Cardiac muscle cell (in vitro differentiated cells and primary cell): ENCODE data around the gene ACTR2. TPM values are rescaled to one million over a fixed set of nuclear protein-coding genes. Genes with fewer than 3 reads are reported as not detected.
"Not testable (repeated sequence)": the region's sequence is repeated elsewhere in the genome, so short reads cannot be mapped to it uniquely, and the experiment has no call there.

Experiments
- DNase-seq, 2 donors: peaks; one replicate each; pipeline versions ENCODE4 v3.0.0 to v3.0.0-alpha.2; 2010 to 2017; ENCODE audit warnings: low read depth in 1 of 2, low spot score in 1 of 2
- H3K27ac ChIP-seq: fragments of 200-600 bp; sonication (generic); 2 replicates; pipeline ENCODE4 v1.5.1; 2016
- H3K27me3 ChIP-seq: fragments of 200-600 bp; sonication (generic); 2 replicates; pipeline ENCODE4 v1.6.0; 2016; ENCODE audit warnings: control low read depth
- H3K36me3 ChIP-seq: fragments of 200-600 bp; sonication (generic); 2 replicates; pipeline ENCODE4 v1.5.1; 2016; ENCODE audit warnings: control low read depth
- H3K4me1 ChIP-seq: fragments of 200-600 bp; sonication (generic); 2 replicates; pipeline ENCODE4 v1.8.1; 2017; ENCODE audit warnings: low read depth, mild to moderate bottlenecking, mixed run types
- H3K4me3 ChIP-seq: fragments of 200-600 bp; sonication (generic); 2 replicates; pipeline ENCODE4 v1.5.1; 2016; ENCODE audit warnings: mild to moderate bottlenecking
- H3K9me3 ChIP-seq: fragments of 200-600 bp; sonication (generic); 2 replicates; pipeline ENCODE4 v1.5.1; 2017; ENCODE audit warnings: low read depth, mild to moderate bottlenecking, control low read depth
- CTCF ChIP-seq: IDR thresholded peaks from 2 replicates; pipeline ENCODE4 v1.5.1; 2012; ENCODE audit warnings: low read depth, mild to moderate bottlenecking, low read length
- polyA plus RNA-seq: library from polyadenylated mRNA; unstranded; fragments of >200 nt; fragmentation: Nextera tagmentation; extraction: Ambion mirVana; gene quantifications from 2 replicates; pipeline ENCODE4 v1.2.1, GENCODE V29; 2016
- total RNA-seq: library from RNA; depleted of rRNA; stranded (reverse); fragments of >200 nt; gene quantifications from 2 replicates; pipeline ENCODE4 v1.2.3, GENCODE V29; 2016

The ACTR2 gene
- 27.1 and 29.5 TPM in 2 replicates for total RNA-seq
- 39.3 and 62.9 TPM in 2 replicates for polyA plus RNA-seq

GRCh38 chr2:65227456-65228262 is at the start of gene ACTR2:
ACTR2 (plus strand) TSS chr2:65227831; CDS start chr2:65227910, 79 bp downstream.
- TF ChIP-seq CTCF: no peak
- H3K27me3 ChIP-seq: no peaks in the 10 kb centered on the region
- H3K4me3 ChIP-seq: peak within 1 kb of the TSS; percentile 80
- peaks cover 6% of the 10 kb centered on the region for H3K4me1 ChIP-seq
- peak; percentile 96 to 98 for DNase-seq
- no peaks in the 10 kb centered on the region for H3K9me3 ChIP-seq
- H3K36me3 ChIP-seq: no peaks in the 10 kb centered on the region
- H3K27ac ChIP-seq: peak within 1 kb of the TSS; percentile 86

DNA sequence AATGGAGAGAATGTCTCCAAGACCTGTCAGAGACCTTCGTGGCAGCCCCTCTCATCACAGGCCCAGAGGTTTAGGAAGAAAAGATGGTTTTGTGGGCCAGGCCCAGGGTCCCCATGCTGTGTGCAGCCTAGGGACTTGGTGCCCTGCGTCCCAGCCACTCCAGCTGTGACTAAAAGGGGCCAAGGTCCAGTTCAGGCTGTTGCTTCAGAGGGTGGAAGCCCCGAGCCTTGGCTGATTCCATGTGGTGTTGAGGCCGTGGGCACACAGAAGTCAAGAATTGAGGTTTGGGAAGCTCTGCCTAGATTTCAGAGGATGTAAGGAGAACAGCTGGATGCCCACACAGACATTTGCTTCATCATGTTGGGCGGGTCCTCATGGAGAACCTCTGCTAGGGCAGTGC is 45.1 kb upstream of the ACTR2 start:
- Histone ChIP-seq H3K4me3 (no peak overlapping the region), H3K27ac (no peak overlapping the region)

DNA sequence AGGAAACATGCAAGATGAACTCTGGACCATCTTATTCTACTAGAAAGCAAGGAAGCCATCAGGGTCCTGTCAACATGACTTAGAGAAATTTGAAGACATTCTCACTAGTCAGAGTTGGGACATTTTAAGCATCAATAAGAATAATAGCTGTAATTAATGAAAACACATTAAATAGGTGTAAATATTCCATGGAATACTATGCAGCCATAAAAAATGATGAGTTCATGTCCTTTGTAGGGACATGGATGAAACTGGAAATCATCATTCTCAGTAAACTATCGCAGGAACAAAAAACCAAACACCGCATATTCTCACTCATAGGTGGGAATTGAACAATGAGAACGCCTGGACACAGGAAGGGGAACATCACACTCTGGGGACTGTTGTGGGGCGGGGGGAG is 44.2 kb upstream of the ACTR2 start:
- not testable (repeated sequence) for H3K4me1 ChIP-seq, H3K9me3 ChIP-seq, H3K27me3 ChIP-seq, DNase-seq, H3K4me3 ChIP-seq, H3K36me3 ChIP-seq, H3K27ac ChIP-seq

More for the DNA sequence above, 45.1 kb upstream of the ACTR2 start:
- DNase-seq: no peak
- H3K36me3 ChIP-seq: no peaks in the 10 kb centered on the region
- H3K27me3 ChIP-seq: no peaks in the 10 kb centered on the region
- TF ChIP-seq CTCF: no peak
- no peaks in the 10 kb centered on the region for H3K9me3 ChIP-seq
- no peaks in the 10 kb centered on the region for H3K4me1 ChIP-seq

DNA sequence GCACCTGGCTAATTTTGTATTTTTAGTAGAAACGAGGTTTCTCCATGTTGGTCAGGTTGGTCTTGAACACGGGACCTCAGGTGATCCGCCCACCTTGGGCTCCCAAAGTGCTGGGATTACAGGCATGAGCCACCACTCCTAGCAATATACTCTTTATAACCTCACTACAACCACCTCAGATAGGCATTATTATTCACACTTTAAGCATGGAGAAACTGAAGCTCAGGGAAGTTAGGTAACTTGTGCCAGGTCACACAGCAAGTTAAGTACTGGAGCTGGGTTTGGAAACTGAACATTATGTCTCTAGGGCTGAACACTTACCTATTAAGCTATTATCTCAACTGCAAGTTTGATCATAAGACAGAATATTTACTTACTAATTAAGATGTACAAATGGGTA is 42.6 kb upstream of the ACTR2 start:
- TF ChIP-seq CTCF: no peak
- Histone ChIP-seq H3K27ac (no peak overlapping the region), H3K27me3 (no peaks in the 10 kb centered on the region), H3K4me3 (no peak overlapping the region), H3K4me1 (no peaks in the 10 kb centered on the region), H3K36me3 (no peaks in the 10 kb centered on the region), H3K9me3 (no peaks in the 10 kb centered on the region)
- DNase-seq: no peak

DNA sequence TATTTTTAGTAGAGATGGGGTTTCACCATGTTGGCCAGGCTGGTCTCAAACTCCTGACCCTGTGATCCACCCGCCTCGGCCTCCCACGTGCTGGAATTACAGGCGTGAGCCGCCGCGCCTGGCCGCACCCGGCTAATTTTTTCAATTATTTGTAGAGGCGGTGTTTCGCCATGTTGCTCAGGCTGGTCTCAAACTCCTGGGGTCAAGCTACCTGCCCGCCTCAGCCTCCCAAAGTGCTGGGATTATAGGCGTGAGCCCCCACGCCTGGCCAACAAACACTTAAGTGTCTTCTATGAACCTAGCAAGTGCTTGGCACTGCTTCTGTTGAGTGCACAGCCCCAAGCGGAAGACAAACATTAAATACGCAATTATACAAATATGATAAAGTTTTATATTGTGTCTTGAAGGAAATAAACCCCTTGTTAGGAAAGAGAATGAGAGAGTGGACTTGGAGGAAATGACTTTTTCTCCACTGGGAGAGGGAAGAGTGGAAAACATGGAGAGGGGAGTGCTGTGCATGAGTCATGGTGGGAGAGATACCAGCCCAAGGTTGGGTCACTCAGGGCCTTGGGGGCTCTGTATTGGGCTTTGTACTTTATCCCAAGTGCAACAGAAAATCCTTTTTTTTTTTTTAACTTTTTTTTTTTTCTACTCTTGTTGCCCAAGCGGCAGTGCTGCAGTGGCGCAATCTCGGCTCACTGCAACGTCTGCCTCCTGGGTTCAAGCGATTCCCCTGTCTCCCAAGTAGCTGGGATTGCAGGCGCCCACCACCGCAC is 41.4 kb upstream of the ACTR2 start:
- H3K9me3 ChIP-seq: no peaks in the 10 kb centered on the region
- H3K4me1 ChIP-seq: no peaks in the 10 kb centered on the region
- TF ChIP-seq CTCF: no peak
- no peaks in the 10 kb centered on the region for H3K27me3 ChIP-seq
- no peak overlapping the region for H3K27ac ChIP-seq
- H3K4me3 ChIP-seq: no peak overlapping the region
- no peaks in the 10 kb centered on the region for H3K36me3 ChIP-seq
- no peak for DNase-seq
